MCF 10A (cell line): ENCODE results near the gene LRIG3. TPM values are rescaled to one million over a fixed set of nuclear protein-coding genes. Genes with fewer than 3 reads are reported as not detected.

Experiments
- BruUV-seq: library from RNA; stranded (reverse); fragments of 400-500 nt; replicated peaks from 2 replicates; lab custom pipeline; 2021; lab: Mats Ljungman, UMichigan
- CTCF ChIA-PET: fragments of 300-600 bp; sonication (Branson Sonifier 250); formaldehyde crosslinking; extraction: SDS; loops from one replicate; lab custom pipeline; 2021; ENCODE audit warnings: antibody characterized with exemption, inconsistent platforms; lab: Yijun Ruan, JAX
- POLR2A ChIA-PET: fragments of 300-600, 350-650 bp; sonication (Branson Sonifier 250); formaldehyde crosslinking; extraction: SDS; loops from one replicate; lab custom pipeline; 2020; ENCODE audit warnings: antibody characterized with exemption, inconsistent platforms; lab: Yijun Ruan, JAX
- DNase-seq: peaks from one replicate; pipeline ENCODE4 v3.0.0-alpha.2; 2018; ENCODE audit not compliant: unreplicated experiment
- H3K27ac Mint-ChIP-seq: one replicate; pipeline ENCODE4 v1.8.0; 2022; ENCODE audit warnings: mild to moderate bottlenecking, low read depth, mixed read lengths; ENCODE audit not compliant: unreplicated experiment
- H3K27me3 Mint-ChIP-seq: one replicate; pipeline ENCODE4 v1.8.0; 2022; ENCODE audit warnings: mixed read lengths; ENCODE audit not compliant: insufficient read depth, unreplicated experiment
- H3K36me3 Mint-ChIP-seq: one replicate; pipeline ENCODE4 v1.8.0; 2022; ENCODE audit warnings: mild to moderate bottlenecking, moderate library complexity, mixed read lengths; ENCODE audit not compliant: insufficient read depth, unreplicated experiment
- H3K4me1 Mint-ChIP-seq: one replicate; pipeline ENCODE4 v1.8.0; 2022; ENCODE audit warnings: mixed read lengths; ENCODE audit not compliant: insufficient read depth, unreplicated experiment
- H3K4me3 Mint-ChIP-seq: one replicate; pipeline ENCODE4 v1.8.0; 2022; ENCODE audit warnings: mild to moderate bottlenecking, moderate library complexity, mixed read lengths; ENCODE audit not compliant: unreplicated experiment
- H3K9me3 Mint-ChIP-seq: one replicate; pipeline ENCODE4 v1.8.0; 2022; ENCODE audit warnings: mixed read lengths; ENCODE audit not compliant: unreplicated experiment
- CTCF ChIP-seq: fragments of 200-600 bp; IDR thresholded peaks from one replicate; pipeline ENCODE4 v1.8.0; 2022; ENCODE audit warnings: antibody characterized with exemption, mild to moderate bottlenecking; ENCODE audit not compliant: unreplicated experiment
- intact Hi-C: fragments of 100-400 bp; cut with micrococcal nuclease; formaldehyde crosslinking; loops from 2 replicates; pipeline ENCODE4 v1.14.1; 2022
- total RNA-seq: library from RNA; stranded (reverse); gene quantifications from 2 replicates; pipeline ENCODE4 v1.2.3, GENCODE V29; 2022

Gene LRIG3
- total RNA-seq, 1 experiment from 2014 or later: 41.5 TPM

GRCh38 chr12:58932806-58933681 is 12.7 kb upstream of the LRIG3 start:
- POLR2A ChIA-PET: interaction anchor here (0.9 to 1.3 kb wide), 3 partner anchors 10 to 77 kb away, joined by 3 to 6 read pairs (median 4); partner anchors contain the start of gene LRIG3
- CTCF ChIA-PET: interaction anchor here (0.6 to 2.6 kb wide), 2 partner anchors 11 to 17 kb away, joined by 3 to 13 read pairs; partner anchors contain the start of gene LRIG3
- Mint-ChIP-seq H3K4me3 (no peak overlapping the region), H3K9me3 (peaks cover 6% of the 10 kb centered on the region), H3K27ac (no peak overlapping the region), H3K4me1 (no peaks in the 10 kb centered on the region), H3K27me3 (no peaks in the 10 kb centered on the region), H3K36me3 (no peaks in the 10 kb centered on the region)
- BruUV-seq: no TSS peak
- intact Hi-C loops: no loop called here
- no peak for DNase-seq
- no peak for TF ChIP-seq CTCF

- ChIA-PET CTCF (interaction anchor here (0.6 to 1.1 kb wide), 2 partner anchors 11 to 12 kb away, joined by 3 read pairs; no protein-coding TSS in a partner anchor), POLR2A (interaction anchor here (0.7 kb wide), 1 partner anchor 54 kb away, joined by 3 read pairs; no protein-coding TSS in a partner anchor)
- no peak for TF ChIP-seq CTCF
- Mint-ChIP-seq H3K4me1 (no peaks in the 10 kb centered on the region), H3K4me3 (no peak overlapping the region), H3K36me3 (no peaks in the 10 kb centered on the region), H3K27ac (no peak overlapping the region), H3K27me3 (no peaks in the 10 kb centered on the region), H3K9me3 (peaks cover 6% of the 10 kb centered on the region)
- no TSS peak for BruUV-seq
- DNase-seq: no peak
- intact Hi-C loops: no loop called here
Measured at GRCh38 chr12:58931518-58931917, 11.2 kb upstream of the LRIG3 start.

- no peak overlapping the region for H3K4me3 Mint-ChIP-seq
- no peak for DNase-seq
- H3K27ac Mint-ChIP-seq: no peak overlapping the region
- TF ChIP-seq CTCF: no peak
- no peaks in the 10 kb centered on the region for H3K4me1 Mint-ChIP-seq
- peaks cover 6% of the 10 kb centered on the region for H3K9me3 Mint-ChIP-seq
- H3K27me3 Mint-ChIP-seq: no peaks in the 10 kb centered on the region
- intact Hi-C loops: no loop called here
- H3K36me3 Mint-ChIP-seq: no peaks in the 10 kb centered on the region
- ChIA-PET CTCF (interaction anchor here (0.6 to 1.1 kb wide), 2 partner anchors 12 kb away, joined by 3 read pairs; no protein-coding TSS in a partner anchor), POLR2A (interaction anchor here (0.7 to 2.5 kb wide), 2 partner anchors 10 to 54 kb away, joined by 3 to 10 read pairs; partner anchors contain the start of gene LRIG3)
- no TSS peak for BruUV-seq
Measured at GRCh38 chr12:58930770-58931324, 10.5 kb upstream of the LRIG3 start.

- H3K36me3 Mint-ChIP-seq: no peaks in the 10 kb centered on the region
- H3K9me3 Mint-ChIP-seq: peaks cover 6% of the 10 kb centered on the region
- no peaks in the 10 kb centered on the region for H3K27me3 Mint-ChIP-seq
- no peak for TF ChIP-seq CTCF
- intact Hi-C loops: no loop called here
- CTCF ChIA-PET: interaction anchor here (0.6 kb wide), 1 partner anchor 1026 kb away, joined by 3 read pairs; no protein-coding TSS in a partner anchor
- POLR2A ChIA-PET: interaction anchor here (1.6 kb wide), 2 partner anchors 10 to 114 kb away, joined by 3 to 8 read pairs; no protein-coding TSS in a partner anchor
- peaks cover 25% of the 10 kb centered on the region for H3K4me1 Mint-ChIP-seq
- BruUV-seq: no TSS peak
- H3K27ac Mint-ChIP-seq: no peak overlapping the region
- H3K4me3 Mint-ChIP-seq: no peak overlapping the region
- no peak for DNase-seq
Measured at GRCh38 chr12:58927120-58927519, 6.8 kb upstream of the LRIG3 start.
